Effector CD8-positive, alpha-beta T cell (primary cell): Measurements from ENCODE around the gene DROSHA.

Source experiments
- DNase-seq: peaks from one replicate; lab custom pipeline; 2025; lab: John Stamatoyannopoulos, UW

DROSHA gene

GRCh38 chr5:31465291-31465690, 66.6 kb downstream of the DROSHA start:
- DNase-seq, result no peak

DNA sequence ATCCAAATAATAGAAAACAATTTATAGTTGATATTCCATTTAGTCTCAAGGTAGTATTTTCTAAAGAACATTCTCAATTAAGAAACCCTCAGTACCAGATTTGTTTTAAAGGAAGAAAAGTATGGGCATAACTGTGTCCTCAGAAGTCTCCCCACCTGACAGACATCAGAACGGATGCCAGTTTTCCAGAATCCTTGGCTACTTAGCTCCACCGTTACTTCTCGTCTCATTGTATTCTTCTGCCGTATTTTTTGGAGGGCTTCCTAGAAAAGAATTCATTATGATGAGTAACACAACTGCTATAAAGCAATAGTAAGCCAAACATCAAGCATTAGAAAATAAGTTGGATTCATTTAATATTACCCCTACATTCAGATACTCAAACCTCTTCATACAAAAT, 67.8 kb downstream of the DROSHA start:
- DNase-seq, result no peak

DNA sequence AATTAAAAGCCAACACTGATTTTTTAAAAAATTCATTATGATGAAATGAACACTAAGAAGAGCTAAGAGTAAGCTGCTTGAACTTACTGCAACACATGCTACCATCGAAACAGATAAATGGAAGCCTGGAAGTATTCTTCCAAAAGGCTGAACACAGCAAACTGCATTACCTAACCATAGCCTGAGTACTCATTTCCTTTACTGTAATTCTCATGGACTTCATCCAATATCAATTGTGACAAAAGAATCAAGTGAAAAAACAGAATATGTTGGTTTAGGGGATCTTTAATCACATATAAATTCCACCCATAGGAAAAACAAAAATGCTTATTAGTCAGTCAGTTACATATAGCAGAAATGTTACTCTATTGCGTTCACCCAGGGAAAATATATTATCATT, 68.5 kb downstream of the DROSHA start:
- DNase-seq, result no peak

DNA sequence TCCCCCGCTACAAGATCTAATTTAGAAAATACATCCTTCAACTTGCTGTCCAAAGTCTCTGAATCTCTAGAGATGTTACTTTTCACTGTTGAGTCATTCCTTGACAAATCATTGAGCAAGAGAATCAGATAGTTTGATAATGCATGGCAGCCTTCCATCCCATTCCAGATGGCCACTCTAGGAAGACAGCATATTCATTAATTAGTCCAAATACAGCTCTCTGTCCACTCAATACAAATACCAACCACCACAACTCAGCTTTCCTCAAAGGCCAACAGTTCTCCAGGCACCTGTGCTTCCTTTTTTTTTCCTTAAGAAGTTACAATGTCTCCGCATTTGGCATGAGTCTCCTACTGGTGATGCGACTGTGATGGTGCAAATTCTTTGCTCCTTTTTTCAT, 72.3 kb downstream of the DROSHA start:
- DNase-seq, result no peak

DNA sequence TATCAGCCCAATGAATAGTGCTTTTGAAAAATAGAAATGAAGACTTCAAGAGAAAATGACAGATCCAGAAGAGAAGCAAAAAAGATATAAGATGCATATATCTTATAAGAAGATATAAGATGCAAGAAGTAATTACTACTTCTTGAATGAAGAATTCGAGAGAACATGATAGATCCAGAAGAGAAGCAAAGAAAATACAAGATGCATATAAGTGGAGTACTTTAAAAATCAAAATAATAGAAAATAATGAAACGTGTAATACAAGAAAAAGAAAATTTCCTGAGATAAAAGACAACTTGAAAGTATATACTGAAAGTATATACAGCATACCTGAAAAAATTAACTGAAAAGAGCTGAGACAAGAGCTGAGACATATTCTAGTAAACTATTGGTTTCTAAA, 76.7 kb downstream of the DROSHA start:
- DNase-seq, result no peak

DNA sequence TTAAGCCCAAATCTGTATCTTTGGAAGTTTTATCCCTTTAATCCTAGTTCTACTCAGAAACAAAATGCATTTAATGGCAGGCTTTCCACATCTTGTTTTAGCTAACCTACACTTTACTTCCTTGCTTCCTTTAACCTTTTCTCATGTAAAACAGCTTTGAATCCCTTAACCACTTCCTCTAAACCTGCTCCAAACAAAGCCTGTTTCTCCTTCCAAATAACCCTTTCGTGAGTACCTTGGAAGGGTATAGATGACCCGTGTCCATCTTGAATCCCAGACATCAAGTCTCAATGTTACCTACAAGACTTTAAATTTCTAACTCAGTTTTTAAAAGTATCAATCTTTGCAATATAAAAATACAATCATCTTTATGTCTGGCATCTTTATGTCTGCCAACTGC, 78.4 kb downstream of the DROSHA start:
- no peak for DNase-seq

DNA sequence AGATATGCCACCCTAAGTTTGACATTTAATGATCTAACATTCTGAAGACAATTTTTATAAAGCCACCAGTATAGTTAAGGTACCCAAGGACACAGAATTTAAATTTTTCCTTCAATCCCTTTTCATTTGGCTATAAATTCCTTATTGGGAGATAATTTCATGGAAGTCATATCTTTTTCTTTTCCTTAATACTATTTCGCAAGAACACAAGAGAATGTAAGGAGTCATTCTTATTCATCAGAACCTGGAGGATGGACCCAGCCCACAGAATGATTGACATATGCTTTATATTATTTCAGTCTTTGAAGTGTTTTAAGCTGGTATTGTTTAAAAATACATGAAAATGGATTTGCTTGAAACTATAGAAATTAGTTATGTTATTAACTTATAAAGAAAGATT, 79.6 kb downstream of the DROSHA start:
- no peak for DNase-seq

DNA sequence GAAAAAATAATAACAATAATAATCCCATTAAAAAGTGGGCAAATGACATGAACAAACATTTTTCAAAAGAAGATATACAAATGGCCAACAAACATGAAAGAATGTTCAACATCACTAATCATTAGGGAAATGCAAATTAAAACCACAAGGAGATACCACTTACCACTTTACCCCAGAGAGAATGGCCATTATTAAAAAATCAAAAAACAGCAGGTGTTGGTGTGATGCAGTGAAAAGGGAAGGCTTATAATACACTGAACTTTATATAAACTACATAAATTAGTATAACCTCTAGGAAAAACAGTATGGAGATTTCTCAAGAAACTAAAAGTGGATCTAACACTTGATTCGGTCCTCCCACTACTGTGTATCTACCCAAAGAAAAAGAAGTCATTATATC, 81.9 kb downstream of the DROSHA start:
- DNase-seq, result no peak

- no peak for DNase-seq
These were observed 82.7 kb downstream of the DROSHA start for GRCh38 chr5:31449174-31449573.

DNA sequence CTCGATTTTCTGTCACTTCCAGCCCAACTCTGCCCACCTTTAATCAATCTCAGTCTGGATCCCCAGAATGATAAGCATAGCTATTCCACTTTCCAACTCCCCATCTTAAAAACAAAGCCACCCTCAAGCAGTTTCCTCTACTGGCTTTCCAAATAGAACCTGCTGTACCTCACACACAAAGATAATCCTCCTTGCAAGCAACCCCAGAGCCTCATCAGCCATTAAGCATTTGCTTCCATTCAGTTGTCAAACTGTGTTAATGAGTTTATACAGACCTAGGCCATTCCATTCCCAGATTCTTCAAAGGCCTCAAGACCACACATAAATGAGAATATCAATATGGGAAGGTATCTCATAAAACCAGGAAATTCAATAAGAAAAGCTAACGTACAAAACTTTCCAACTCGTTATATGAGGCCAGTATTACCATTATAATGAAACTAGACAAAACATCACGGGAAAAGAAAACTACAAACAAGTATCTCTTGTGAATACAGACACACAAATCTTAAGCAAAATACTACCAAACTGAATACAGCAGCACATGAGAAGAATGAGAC, 86.8 kb downstream of the DROSHA start:
- no peak for DNase-seq

GRCh38 chr5:31443572-31443971, 88.3 kb downstream of the DROSHA start:
- no peak for DNase-seq

- DNase-seq, result no peak
These were observed 89.7 kb downstream of the DROSHA start for GRCh38 chr5:31442058-31442745.

DNA sequence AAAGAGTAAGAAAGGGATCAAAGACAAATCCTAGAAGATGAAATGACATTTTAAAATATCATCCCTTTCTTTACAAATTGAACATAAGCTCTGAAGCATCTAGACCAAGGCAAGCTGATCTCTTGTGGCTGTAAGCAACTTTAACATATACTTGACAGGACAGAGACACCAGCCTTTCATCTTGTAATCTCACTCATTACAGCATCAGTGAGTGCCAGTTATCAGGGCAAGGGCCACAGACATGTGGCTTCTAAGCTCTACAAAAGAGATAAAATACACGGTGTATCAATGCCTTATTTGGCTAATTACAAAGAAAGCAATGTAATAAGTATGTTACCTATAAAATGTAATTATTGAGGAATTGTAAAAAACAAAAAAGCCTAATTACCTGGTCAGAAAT, 95.0 kb downstream of the DROSHA start:
- DNase-seq, result no peak

- DNase-seq, result no peak
These were observed 96.2 kb downstream of the DROSHA start for GRCh38 chr5:31435730-31436129.

DNA sequence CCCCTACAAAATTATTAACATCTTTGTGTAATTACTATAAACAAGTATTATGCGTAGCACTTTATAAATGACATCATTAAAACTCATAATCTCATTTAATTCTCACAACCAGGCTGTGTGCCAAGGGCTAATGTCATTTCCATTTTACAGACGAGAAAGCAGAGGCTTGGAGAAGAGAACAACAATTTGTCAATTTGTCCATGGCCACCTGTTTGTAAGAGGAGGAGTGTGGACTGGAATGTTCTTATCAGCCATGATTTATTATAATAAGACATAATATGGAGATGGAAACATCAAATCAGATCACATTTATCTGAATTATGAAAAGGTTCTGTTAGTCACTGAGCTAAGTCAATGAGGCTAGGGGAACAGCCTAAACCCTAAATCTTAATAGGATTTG, 97.0 kb downstream of the DROSHA start:
- DNase-seq, result no peak

DNA sequence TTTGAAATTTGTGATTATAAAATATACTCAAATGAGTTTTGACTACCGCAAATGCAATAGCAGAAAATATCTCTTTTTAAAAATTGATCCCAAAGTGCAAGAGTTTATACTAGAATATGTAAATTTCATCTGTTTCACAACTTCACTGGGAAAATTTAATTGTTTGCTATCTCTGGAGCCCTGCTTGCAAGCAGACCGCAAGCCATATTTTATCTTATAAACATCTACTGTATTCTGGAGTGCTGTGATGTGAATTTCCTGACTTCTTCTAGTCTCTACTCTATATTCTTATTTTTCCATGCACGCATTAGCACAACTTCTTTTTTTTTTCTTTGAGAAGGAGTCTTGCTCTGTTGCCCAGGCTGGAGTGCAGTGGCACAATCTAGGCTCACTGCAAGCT, 98.7 kb downstream of the DROSHA start:
- DNase-seq, result no peak

- DNase-seq, result no peak
These were observed 104.1 kb downstream of the DROSHA start for GRCh38 chr5:31427724-31428309.

DNA sequence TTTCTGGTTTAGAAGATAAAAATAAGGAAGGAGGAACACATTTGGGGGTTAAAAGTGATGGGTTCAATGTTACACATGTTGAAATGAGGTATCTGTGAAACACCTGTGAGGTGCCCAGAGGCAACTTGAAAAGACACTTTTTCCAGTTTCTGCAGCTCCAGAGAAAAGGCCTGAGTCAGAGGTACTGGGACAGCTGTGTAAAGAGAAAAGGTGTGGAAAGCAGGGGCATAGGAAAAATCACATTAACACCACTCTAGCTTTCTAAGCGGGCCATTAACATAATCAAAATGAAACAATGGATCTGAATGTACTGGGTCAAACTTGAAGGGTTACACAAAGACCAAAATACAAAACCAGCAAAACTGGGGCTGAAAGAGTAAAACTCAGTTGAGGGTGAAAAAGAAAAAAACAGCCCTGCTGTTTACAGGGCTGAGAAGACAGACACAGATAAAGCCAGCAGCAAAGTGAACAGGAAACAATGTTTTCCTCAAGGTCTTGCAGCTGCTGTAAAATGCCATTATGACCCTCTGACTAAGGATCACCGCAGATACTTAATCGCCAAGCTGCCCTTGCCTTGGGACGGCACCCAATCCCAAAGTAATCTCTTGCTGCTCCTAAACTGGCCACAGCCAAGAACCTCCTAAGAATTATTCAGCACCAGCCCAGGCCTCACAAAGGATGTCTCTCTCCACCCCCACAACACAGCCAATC, 104.7 kb downstream of the DROSHA start:
- no peak for DNase-seq

- no peak for DNase-seq
These were observed 109.9 kb downstream of the DROSHA start for GRCh38 chr5:31421806-31422586.

GRCh38 chr5:31417512-31417911, 114.4 kb downstream of the DROSHA start:
- no peak for DNase-seq

GRCh38 chr5:31416547-31416946, 115.3 kb downstream of the DROSHA start:
- no peak for DNase-seq

- DNase-seq, result no peak
These were observed 115.9 kb downstream of the DROSHA start for GRCh38 chr5:31415960-31416359.
